Cardiac septum (tissue), 1 donor: ENCODE data around the gene ABCD3. TPM values are rescaled to one million over a fixed set of nuclear protein-coding genes. Genes with fewer than 3 reads are reported as not detected.
"Not testable (repeated sequence)": the region's sequence is repeated elsewhere in the genome, so short reads cannot be mapped to it uniquely, and the experiment has no call there.

Experiments
- DNase-seq: peaks from one replicate; pipeline ENCODE4 v3.0.0-alpha.2; 2020; ENCODE audit warnings: low spot score
- intact Hi-C: fragments of 100-400 bp; cut with DNase I; formaldehyde crosslinking; loops from one replicate; pipeline ENCODE4 v1.14.0; 2022
- total RNA-seq: library from RNA; stranded (reverse); fragmentation: NEBNext Ultra II Directional; extraction: Animal tissue kit (Norgen Biotek cat#: 25700); gene quantifications from one replicate; pipeline ENCODE4 v1.2.1, GENCODE V29; 2021
- donor health status: DM: no; HTN: no; CAD: no.

ABCD3 gene
- total RNA-seq, 1 donor from 2014 or later: 49.4 TPM

- intact Hi-C loops: no loop called here
- no peak for DNase-seq
Observed at GRCh38 chr1:94562519-94563260, 144.5 kb downstream of the ABCD3 start.

- no peak for DNase-seq
- intact Hi-C loops: no loop called here
Observed at GRCh38 chr1:94565901-94566300, 147.7 kb downstream of the ABCD3 start.

GRCh38 chr1:94566436-94566835, 148.2 kb downstream of the ABCD3 start:
- DNase-seq, intact Hi-C loops: not testable (repeated sequence)

- intact Hi-C loops, DNase-seq: not testable (repeated sequence)
Observed at GRCh38 chr1:94567975-94568607, 149.9 kb downstream of the ABCD3 start.

Other genes starting within 250 kb of the ABCD3 start
- 25.5 TPM for gene ARHGAP29, start 180.8 kb upstream of the ABCD3 start, total RNA-seq
- gene F3, start 123.4 kb downstream of the ABCD3 start, total RNA-seq: 29.1 TPM